GM12892 (cell line): Measurements from ENCODE around the gene CES2.

Experiments used
- DNase-seq: peaks from one replicate; pipeline ENCODE4 v3.0.0; 2011; ENCODE audit not compliant: insufficient read length
- FAIRE-seq: peaks from 2 replicates; lab custom pipeline; 2011; peaks lifted over from hg19 to GRCh38; lab: Jason Lieb, UNC
- POLR2A ChIP-seq: IDR thresholded peaks from 2 replicates; pipeline ENCODE4 v1.6.1; 2011; ENCODE audit warnings: low read depth, low read length, control low read depth
- POLR2AphosphoS5 ChIP-seq: IDR thresholded peaks from 2 replicates; pipeline ENCODE4 v1.6.1; 2011; ENCODE audit warnings: low read depth, low read length, control low read depth
- TAF1 ChIP-seq: IDR thresholded peaks from 2 replicates; pipeline ENCODE4 v1.6.1; 2011; ENCODE audit warnings: low read depth, mild to moderate bottlenecking, control low read depth, low read length, borderline replicate concordance

CES2 gene

DNA sequence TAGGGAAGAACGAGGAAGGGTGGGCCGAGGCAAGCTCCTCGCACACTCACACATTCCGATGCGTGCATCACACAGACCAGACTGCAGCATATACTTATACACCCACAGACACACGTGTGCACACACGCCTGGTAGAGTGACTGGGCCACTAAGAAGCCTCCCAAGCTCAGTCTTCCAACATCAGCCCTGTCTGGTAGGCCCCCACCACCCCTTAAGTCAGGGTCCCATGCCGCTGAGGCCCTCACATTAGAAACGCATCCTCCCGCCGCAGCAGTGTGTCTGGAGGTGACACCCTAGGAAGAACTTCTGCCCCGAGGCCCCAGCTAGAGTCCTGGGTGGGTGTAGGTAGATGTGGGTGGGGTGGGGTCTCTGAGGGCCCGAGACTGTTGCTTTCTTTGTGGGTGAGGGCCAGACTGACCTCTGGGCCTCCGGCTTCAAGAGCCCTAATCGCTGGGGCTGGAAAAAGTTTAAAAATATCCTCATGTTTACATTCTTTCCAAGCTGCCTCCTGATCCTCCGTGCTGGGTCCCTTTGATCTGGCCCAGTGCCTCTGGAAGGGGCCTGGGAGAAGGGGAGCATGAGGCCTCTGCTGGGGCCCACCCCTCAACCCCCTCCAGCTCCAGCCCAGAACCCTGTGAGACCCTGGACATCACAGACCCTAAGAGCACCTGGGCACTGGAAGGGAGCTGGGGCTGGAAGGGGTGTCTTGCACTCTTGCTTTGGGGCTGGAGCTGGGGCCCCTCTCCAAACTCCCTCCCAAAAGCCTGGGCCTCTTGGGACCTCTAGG, 30.3 kb upstream of the CES2 start:
- TF ChIP-seq TAF1 (no peak), POLR2AphosphoS5 (no peak), POLR2A (no peak)
- FAIRE-seq (no peak), DNase-seq (peak; percentile 5)

DNA sequence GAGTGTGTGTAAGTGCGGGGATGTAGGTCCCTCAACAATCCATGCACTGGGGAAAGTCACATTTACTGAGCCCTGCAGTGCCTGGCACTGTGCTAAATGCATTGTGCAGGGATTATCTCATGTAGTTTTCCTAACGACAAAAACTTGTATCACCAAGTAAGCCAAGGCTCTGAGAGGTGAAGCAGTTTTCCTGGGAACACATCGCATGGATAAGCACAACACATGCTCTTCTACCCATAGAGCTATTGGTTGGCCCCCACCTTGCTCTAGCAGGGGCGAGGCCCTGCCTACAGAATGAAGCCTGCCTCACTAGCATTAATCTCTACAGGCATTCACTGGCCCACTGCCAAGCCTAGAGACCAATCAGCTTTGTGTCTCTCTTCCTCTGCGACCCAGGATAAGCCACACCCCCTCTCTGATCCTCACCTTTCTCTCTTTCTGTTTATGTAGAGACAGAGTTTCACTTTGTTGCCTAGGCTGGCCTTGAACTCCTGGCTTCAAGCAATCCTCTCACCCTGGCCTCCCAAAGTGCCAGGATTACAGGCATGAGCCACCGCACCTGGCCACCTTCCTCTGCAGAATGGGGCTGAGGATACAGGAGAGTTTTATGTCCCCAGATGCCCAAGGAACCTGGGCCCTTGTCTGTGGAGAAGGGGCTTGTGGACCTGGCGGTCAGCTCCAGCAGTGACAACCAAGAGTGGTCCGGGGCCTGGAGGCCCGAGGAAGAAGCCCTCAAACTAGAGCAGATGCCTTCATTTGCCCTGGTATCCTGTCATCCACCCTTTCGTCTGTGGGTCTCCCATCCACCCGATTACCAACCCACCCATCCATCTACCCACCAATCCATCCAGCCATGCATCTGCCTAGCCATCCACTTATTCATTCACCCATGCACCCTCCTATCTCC, 29.4 kb upstream of the CES2 start:
- DNase-seq: peak; percentile 39
- no peak for TF ChIP-seq TAF1
- no peak for FAIRE-seq

DNA sequence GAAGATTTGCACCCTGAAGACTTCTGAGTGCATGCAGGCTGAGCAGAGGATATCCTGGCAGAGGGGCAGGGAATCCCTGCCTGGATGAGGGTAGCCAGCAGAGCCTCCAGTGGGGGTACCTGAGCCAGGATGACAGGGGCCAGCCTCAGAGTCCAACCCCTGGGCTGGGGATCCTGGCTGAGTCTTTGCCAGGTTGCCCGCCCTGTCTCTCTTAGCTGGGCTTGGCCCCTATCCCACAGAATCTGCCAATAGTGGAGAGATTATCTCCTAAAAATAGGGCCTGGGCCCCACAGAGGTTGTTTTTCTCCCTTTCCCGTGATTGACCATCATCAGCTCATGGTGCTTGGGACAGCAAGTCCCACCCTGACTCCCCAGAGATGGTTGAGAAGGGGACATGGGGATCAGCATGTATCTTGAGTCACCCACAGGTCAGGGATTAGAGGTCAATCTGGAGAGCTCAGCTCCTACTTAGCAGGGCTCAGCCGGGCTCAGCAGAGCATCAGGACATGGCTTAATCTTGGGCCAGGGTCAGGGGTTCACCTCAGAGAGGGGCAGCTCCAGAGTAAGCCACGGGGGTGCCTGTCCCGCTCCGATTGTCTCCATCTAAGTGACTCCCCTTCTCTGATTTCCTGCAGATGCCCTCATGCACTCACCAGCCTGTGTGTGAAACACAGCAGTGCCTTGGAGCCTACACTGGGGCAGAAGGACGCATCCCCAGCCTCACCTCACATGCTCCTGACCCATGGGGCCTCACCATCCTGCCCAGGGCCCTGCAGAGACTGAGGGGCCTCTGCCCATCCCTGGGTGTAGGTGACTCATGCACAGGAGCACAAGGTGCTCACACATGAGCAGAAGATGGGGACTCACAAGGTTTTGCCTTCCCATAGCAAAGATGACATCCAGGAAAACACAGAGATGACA, 28.1 kb upstream of the CES2 start:
- FAIRE-seq: no peak

DNA sequence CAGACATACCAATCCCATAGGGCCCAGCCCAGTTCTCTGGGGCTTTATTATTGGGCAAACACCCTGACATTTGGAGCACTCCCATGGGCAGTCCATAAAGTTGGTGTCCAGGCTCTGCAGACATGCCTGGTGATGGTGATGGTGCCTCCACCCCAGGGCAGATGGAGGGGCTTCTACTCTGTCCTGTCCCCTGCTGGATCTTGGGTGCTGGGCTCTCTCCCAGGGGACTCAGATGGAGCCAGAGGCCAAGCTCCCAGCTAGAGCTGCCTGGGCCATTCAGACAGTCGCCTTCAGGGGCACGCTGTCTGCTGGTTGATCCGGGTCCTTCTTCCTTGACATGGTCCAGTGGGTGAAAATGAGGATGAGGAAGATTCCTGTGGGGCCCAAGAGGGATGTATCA, 27.2 kb upstream of the CES2 start:
- DNase-seq (peak; percentile 8), FAIRE-seq (no peak)
- TF ChIP-seq POLR2AphosphoS5: no peak
- TF ChIP-seq TAF1: no peak
- no peak for TF ChIP-seq POLR2A

More for the DNA sequence above, 28.1 kb upstream of the CES2 start:
- peak; percentile 10 for DNase-seq
- TF ChIP-seq TAF1: no peak
- no peak for TF ChIP-seq POLR2A
- TF ChIP-seq POLR2AphosphoS5: no peak

DNA sequence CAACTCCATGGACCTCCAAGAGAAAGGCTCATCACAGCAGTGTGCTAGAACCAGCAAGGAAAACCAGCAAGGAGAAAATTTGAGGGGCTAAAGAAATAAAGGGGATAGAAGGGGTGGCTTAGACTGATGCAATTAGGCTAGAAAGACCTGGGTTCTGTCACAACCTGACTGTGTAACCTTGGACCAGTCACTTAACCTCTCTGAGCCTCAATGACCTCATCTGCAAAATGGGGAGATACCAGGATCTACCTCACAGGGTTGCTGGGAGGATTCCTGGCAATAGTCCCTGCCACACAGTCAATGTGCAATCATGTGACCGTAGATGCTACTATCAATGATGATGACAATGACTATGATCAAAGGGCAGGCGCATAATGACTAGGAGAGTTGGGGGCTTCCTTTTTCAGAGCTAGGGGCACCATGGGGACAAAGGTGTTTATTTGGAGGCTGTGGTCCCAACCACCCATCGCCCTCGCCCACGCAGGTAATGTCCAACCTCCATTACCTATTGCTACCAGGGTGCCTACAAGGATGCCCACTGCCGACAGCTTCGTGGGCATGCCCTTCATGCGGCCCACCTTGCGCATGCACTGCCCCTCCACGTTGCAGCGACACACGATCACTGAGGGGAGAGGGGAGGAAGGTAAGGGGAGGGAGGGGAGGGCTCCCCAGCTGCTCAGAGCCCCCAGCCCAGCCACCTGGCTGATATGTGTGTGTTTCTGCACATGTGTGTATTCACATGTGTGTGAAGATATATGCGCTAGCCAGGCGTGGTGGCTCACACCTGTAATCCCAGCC, 26.4 kb upstream of the CES2 start:
- DNase-seq (no peak), FAIRE-seq (no peak)

DNA sequence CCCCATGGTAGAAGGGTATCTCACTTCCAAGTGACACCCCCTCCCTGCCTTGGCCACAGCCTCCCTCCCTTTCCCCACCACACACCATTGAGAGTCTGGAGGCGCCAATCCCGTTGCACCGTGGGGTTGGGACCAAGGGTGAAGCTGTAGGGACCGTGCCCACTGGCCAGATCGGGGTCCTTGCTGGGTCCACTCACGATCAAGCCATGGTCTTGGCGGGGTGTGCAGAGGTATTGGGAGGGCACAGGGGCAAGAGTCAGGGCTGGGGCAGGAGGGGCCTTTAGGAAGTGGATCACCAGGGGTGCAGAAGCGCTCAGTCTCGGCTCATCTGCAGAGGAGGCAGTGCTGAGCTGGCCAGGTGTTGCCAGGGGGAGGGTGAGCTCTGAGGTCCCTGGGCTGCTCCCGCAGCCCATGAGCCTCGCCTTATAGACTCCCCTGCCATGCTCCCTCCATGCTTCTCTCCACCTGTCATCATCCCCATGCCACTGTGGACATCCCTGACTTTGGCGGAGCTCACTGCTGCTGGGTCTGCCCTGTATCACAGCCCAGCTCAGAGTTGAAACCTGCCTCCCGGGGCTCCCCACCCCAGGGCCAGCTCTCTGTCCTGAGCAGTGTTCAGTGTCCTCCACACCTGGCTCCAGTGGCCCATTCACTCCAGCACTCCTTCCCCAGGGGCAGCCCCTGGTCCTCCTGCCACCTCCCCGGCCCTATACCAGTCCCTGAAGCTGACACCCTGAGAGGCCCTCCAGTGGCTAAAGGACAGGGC, 25.0 kb upstream of the CES2 start:
- DNase-seq: no peak
- no peak for TF ChIP-seq TAF1
- no peak for TF ChIP-seq POLR2AphosphoS5
- no peak for TF ChIP-seq POLR2A
- no peak for FAIRE-seq

More for the DNA sequence above, 26.4 kb upstream of the CES2 start:
- TF ChIP-seq TAF1: no peak
- TF ChIP-seq POLR2AphosphoS5: no peak
- TF ChIP-seq POLR2A: no peak

DNA sequence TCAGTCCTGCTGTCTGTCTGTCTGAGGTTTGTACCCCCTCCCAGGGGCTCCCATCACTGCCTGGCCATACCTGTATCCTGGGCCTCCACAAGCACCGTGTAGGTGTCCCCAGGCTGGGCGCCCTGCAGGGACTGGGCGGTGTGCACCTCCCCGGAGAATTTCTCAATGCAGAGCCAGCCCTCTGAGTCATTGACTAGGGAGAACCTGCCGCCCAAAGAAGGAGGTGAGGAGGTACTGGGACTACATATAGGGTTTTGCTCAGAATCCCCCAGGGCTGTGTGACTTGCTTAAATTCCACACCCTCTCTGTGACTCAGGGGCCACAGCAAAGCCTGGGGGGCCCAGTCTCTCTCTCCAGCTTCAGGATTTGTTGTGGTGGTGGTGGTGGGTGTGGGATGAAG, 24.2 kb upstream of the CES2 start:
- DNase-seq (no peak), FAIRE-seq (no peak)
- TF ChIP-seq POLR2AphosphoS5 (no peak), POLR2A (no peak), TAF1 (no peak)

DNA sequence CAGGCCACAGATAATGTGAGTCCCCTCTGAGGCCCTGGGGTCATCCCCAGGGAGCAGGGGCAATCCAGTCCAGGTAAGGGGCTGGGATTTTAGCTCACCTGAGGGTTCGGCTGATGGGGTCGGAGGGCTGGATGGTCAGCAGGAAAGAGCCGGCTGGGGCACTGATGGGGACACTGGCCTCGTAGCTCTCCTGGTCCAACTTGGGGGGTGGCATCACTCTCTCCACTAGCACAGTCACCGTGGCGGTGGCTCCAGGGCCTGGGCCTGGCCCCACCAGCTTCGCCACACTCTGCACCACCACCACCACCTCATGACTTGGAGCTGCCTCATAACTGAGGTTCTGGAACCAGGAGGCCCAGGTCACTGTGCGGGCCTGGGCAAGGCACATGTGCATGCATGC, 23.5 kb upstream of the CES2 start:
- no peak for DNase-seq
- no peak for FAIRE-seq
- TF ChIP-seq POLR2A (no peak), TAF1 (no peak)

- TF ChIP-seq POLR2A (no peak), TAF1 (no peak), POLR2AphosphoS5 (no peak)
- no peak for DNase-seq
- FAIRE-seq: no peak
Observed at GRCh38 chr16:66913081-66913480, 22.2 kb upstream of the CES2 start.

- no peak for DNase-seq
Observed at GRCh38 chr16:66913711-66914110, 21.6 kb upstream of the CES2 start.

More at GRCh38 chr16:66913711-66914110, 21.6 kb upstream of the CES2 start:
- TF ChIP-seq TAF1 (no peak), POLR2A (no peak), POLR2AphosphoS5 (no peak)
- FAIRE-seq: no peak
